ENCODE results near the gene SMARCE1. TPM values are rescaled to one million over a fixed set of nuclear protein-coding genes. Genes with fewer than 3 reads are reported as not detected.

The SMARCE1 gene
- total and polyA plus RNA-seq, 9 of the 15 experiments (the other 6 are each of a cell fraction or from before 2014, with no cell fraction given), result 64.1 to 142 (median 114) TPM

- Histone ChIP-seq H3K27me3 (ENCODE audit: control insufficient read depth in 2 of 2, insufficient read depth in 2 of 2, low read length in 2 of 2) (peaks cover 25 to 29% of the 10 kb centered on the region in 2 experiments), H3K79me2 (ENCODE audit: control insufficient read depth, insufficient read depth, low read length) (no peaks in the 10 kb centered on the region), H3K27ac (ENCODE audit: extremely low read depth, low read depth, low read length) (no peak overlapping the region), H3K9me1 (ENCODE audit: control insufficient read depth, insufficient read depth, low read length) (no peaks in the 10 kb centered on the region), H3K4me1 (replicated peaks in 1 of 2; ENCODE audit: control insufficient read depth in 2 of 2, insufficient read depth in 2 of 2, low read length in 2 of 2) (no peaks in the 10 kb centered on the region), H3K4me2 (ENCODE audit: insufficient read depth, low read length) (no peak overlapping the region), H2AFZ (ENCODE audit: low read depth, low read length) (no peak overlapping the region), H4K20me1 (replicated peaks; ENCODE audit: control insufficient read depth, insufficient read depth, low read length) (no peaks in the 10 kb centered on the region), H3K9ac (ENCODE audit: insufficient read depth in 1 of 2, low read depth in 2 of 2, low read length in 2 of 2) (no peak overlapping the region), H3K4me3 (no peak overlapping the region), H3K9me3 (replicated peaks; ENCODE audit: control insufficient read depth, insufficient read depth, low read depth, low read length) (no peaks in the 10 kb centered on the region), H3K36me3 (ENCODE audit: control insufficient read depth, insufficient read depth, low read length) (no peaks in the 10 kb centered on the region)
- in situ Hi-C loops (cut with MboI) (no loop called here), intact Hi-C loops (cut with micrococcal nuclease) (no loop called here)
- FAIRE-seq, result no peak
- POLR2A ChIA-PET, result interaction anchor here (1.2 to 2.1 kb wide), 2 partner anchors 20 to 47 kb away, joined by 3 to 7 read pairs; partner anchors contain the start of gene SMARCE1
- CTCF ChIA-PET (ENCODE audit: low intra/inter-chr PET ratio), result no interaction called here
- WGBS (ENCODE audit: insufficient coverage, low coverage, missing lambda C conversion rate), result 0% methylated on average over 9 of the region's 9 CpGs
- ATAC-seq, result no peak
- BruUV-seq (replicated peaks), result no TSS peak
- no peak for DNase-seq (ENCODE audit: extremely low read depth in 1 of 4, low spot score in 3 of 4)
- TF ChIP-seq SREBF2 (CRISPR knock-in tag; IDR thresholded peaks at IDR 0.05) (no peak), LARP7 (IDR thresholded peaks at IDR 0.05) (no peak), RBM15 (IDR thresholded peaks at IDR 0.05; ENCODE audit: insufficient read depth, low read length) (no peak), GTF2F1 (IDR thresholded peaks at IDR 0.05; ENCODE audit: low read depth, low read length) (no peak), NCOR1 (IDR thresholded peaks at IDR 0.05) (no peak), E2F4 (CRISPR knock-in tag; IDR thresholded peaks at IDR 0.05; ENCODE audit: low read depth) (no peak), CTCF (IDR thresholded peaks at IDR 0.05 in 2 of 3, conservative IDR thresholded peaks at IDR 0.05 in 1 of 3; ENCODE audit: insufficient read depth in 2 of 3, low read depth in 1 of 3, low read length in 3 of 3) (no peak), ZNF668 (CRISPR knock-in tag; IDR thresholded peaks at IDR 0.05) (no peak), HMG20A (CRISPR knock-in tag; conservative IDR thresholded peaks at IDR 0.05) (no peak), HBP1 (CRISPR knock-in tag; IDR thresholded peaks at IDR 0.05) (no peak), MTA1 (IDR thresholded peaks at IDR 0.05; ENCODE audit: borderline replicate concordance) (no peak), NFIC (IDR thresholded peaks at IDR 0.05) (no peak), ZNF695 (CRISPR knock-in tag; IDR thresholded peaks at IDR 0.05) (no peak), ZNF316 (IDR thresholded peaks at IDR 0.05) (no peak), HNRNPH1 (optimal IDR thresholded peaks at IDR 0.05; ENCODE audit: low read depth, low read length) (no peak), EP400 (IDR thresholded peaks at IDR 0.05) (no peak)
Measured at GRCh38 chr17:40694584-40694983, 47.0 kb upstream of the SMARCE1 start.
